ENCODE results near the gene CLPTM1L.
"Not testable (repeated sequence)": the region's sequence is repeated elsewhere in the genome, so short reads cannot be mapped to it uniquely, and the experiment has no call there.

Gene CLPTM1L

GRCh38 chr5:1311439-1312055 is 33.4 kb downstream of the CLPTM1L start:
- DNase-seq = no peak

GRCh38 chr5:1310118-1310517 is 34.8 kb downstream of the CLPTM1L start:
- DNase-seq = no peak

GRCh38 chr5:1304033-1304432 is 40.9 kb downstream of the CLPTM1L start:
- no peak for DNase-seq

GRCh38 chr5:1302258-1302657 is 42.6 kb downstream of the CLPTM1L start:
- DNase-seq = no peak

- no peak for DNase-seq
Measured at GRCh38 chr5:1300581-1301083, 44.3 kb downstream of the CLPTM1L start.

- DNase-seq = no peak
Measured at GRCh38 chr5:1299961-1300360, 44.9 kb downstream of the CLPTM1L start.

GRCh38 chr5:1299511-1299850 is 45.4 kb downstream of the CLPTM1L start:
- DNase-seq = no peak

GRCh38 chr5:1298723-1299510 is 46.0 kb downstream of the CLPTM1L start:
- no peak for DNase-seq

- DNase-seq = no peak
Measured at GRCh38 chr5:1298067-1298551, 46.8 kb downstream of the CLPTM1L start.

- no peak for DNase-seq
Measured at GRCh38 chr5:1297243-1297642, 47.7 kb downstream of the CLPTM1L start.

- no peak for DNase-seq
Measured at GRCh38 chr5:1295650-1296037, 49.3 kb downstream of the CLPTM1L start.

- DNase-seq = no peak
Measured at GRCh38 chr5:1294835-1295649, 49.9 kb downstream of the CLPTM1L start, which contains the start of gene TERT. TSS of gene TERT (minus strand) at chr5:1295068. CDS start at chr5:1294989, 79 bp downstream.

GRCh38 chr5:1294206-1294834 is 50.6 kb downstream of the CLPTM1L start:
- no peak for DNase-seq

- DNase-seq = no peak
Measured at GRCh38 chr5:1293416-1294205, 51.3 kb downstream of the CLPTM1L start.

GRCh38 chr5:1292846-1293415 is 52.0 kb downstream of the CLPTM1L start:
- DNase-seq = no peak

GRCh38 chr5:1292139-1292538 is 52.8 kb downstream of the CLPTM1L start:
- DNase-seq = no peak

GRCh38 chr5:1291611-1292080 is 53.3 kb downstream of the CLPTM1L start:
- DNase-seq = no peak

- DNase-seq = not testable (repeated sequence)
Measured at GRCh38 chr5:1290956-1291355, 53.9 kb downstream of the CLPTM1L start.

- not testable (repeated sequence) for DNase-seq
Measured at GRCh38 chr5:1289559-1289958, 55.3 kb downstream of the CLPTM1L start.

GRCh38 chr5:1288439-1289335 is 56.2 kb downstream of the CLPTM1L start:
- DNase-seq = no peak
